Inferior parietal cortex (tissue), 1 donor: Measurements from ENCODE around the gene AMER3.
"Not testable (repeated sequence)": the region's sequence is repeated elsewhere in the genome, so short reads cannot be mapped to it uniquely, and the experiment has no call there.

Experiments
- DNase-seq: peaks from one replicate; pipeline ENCODE4 v3.0.0-alpha.2; 2016; ENCODE audit errors: extremely low spot score

AMER3 gene

DNA sequence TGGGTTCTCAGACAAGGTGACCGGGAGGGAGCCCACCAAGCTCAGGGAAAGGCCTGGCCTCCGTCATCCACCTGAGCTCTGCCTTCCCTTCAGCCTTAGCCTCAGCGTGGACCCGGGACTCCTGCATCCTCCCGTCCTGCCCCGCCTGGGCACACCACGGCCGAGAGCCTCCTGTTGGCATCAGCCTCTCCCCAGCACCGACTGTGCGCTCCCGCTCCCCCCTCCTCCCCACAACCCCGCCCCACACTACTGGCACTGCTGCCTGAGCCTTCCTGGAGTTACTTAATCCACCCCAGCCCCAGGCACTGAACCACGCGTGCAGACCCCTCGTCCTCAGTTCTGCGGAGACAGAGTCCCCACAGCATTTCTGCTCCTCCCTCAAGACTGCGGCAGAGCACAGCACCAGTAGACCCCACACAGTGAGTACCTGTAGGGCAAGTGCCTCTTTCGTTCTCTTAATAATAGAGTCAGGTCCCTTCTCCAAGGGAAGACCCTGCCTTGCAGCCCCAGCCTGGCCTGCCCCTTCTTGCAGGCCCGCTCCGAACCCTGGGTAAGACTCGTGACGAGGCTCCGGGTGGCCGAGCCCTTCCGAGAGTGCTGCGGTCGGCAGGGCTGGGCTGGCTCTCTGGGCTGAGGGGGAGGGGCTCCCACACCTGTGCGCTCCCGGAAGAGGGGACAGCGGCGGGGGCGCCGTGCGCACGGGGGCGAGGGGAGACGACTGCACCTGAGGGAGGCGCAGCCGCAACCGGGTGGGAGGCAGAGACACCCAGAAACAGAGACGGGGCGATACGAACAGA lies at the start of gene AMER3:
Gene AMER3 (plus strand): TSS at position 285 of the 797 bp plus-strand sequence. CDS start 6,533 bp downstream, outside the sequence.
- DNase-seq, result no peak

GRCh38 chr2:130714795-130715194 lies 40.5 kb upstream of the AMER3 start:
- DNase-seq, result not testable (repeated sequence)

- DNase-seq, result no peak
These were observed 35.3 kb upstream of the AMER3 start for GRCh38 chr2:130720036-130720435.

- no peak for DNase-seq
These were observed 34.8 kb upstream of the AMER3 start for GRCh38 chr2:130720528-130720927.

GRCh38 chr2:130724455-130724854 lies 30.9 kb upstream of the AMER3 start:
- DNase-seq, result no peak

DNA sequence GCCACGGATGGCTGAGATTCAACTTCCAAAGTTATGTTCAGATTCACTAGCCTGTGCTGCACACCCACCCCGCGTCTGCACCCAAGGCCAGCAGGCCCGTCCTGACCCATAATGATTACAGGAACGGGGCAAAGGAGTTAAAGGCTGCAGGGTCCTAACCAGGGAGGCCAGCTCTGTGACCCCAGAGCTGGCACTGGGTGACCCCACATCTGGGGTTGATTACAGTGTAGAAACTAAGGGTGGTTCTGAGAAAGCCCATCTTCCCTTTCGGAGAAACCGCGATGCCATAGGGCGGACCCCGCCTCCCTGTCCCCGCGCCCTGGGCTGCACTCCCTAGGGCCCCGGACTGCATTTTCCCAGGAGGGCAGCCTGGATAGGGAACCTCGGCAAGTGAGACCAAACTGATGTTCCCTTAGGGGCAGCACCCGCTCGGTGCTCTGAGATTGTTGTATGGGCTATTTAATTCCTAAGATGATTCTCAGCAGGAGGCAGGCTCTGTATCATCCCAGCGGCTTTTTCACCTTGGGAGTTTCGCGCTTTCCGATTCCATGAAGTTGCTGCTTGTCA lies 28.6 kb upstream of the AMER3 start:
- peak; percentile 16 for DNase-seq

DNA sequence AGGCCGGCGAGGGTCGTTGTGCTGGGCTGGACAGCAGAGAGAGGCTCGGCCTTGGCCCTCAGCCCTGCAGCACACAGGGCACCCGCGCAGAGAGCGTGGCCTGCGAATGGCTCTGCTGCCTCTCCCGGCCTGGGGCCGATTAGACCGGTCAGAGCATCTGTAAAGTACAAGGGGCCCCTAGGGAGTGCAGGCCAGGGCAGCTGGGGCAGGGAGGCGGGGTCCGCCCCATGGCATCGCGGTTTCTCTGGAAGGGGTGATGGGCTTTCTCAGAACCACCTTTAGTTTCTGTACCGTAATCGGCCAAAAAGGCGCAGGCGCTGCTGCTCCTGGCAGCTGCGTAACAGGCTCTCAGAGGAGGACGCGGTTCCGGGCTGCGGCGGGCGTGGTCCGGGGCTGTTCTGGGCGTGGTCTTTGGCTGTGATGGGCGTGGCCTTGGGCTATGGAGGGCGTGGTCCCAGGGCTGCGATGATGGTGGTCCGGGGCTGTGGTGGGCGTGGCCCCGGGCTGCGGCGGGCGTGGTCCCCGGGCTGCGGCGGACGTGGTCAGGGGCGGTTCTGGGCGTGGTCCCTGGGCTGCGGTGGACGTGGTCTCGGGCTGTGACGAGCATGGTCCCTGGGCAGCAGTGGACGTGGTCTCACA lies 27.9 kb upstream of the AMER3 start:
- DNase-seq, result peak; percentile 73

GRCh38 chr2:130728007-130728454 lies 27.3 kb upstream of the AMER3 start:
- DNase-seq, result peak; percentile 17

- DNase-seq, result no peak
These were observed 26.6 kb upstream of the AMER3 start, which contains the start of gene GPR148 for GRCh38 chr2:130728549-130729316. GPR148 (plus strand) TSS chr2:130729070; CDS start chr2:130729152, 82 bp downstream.

DNA sequence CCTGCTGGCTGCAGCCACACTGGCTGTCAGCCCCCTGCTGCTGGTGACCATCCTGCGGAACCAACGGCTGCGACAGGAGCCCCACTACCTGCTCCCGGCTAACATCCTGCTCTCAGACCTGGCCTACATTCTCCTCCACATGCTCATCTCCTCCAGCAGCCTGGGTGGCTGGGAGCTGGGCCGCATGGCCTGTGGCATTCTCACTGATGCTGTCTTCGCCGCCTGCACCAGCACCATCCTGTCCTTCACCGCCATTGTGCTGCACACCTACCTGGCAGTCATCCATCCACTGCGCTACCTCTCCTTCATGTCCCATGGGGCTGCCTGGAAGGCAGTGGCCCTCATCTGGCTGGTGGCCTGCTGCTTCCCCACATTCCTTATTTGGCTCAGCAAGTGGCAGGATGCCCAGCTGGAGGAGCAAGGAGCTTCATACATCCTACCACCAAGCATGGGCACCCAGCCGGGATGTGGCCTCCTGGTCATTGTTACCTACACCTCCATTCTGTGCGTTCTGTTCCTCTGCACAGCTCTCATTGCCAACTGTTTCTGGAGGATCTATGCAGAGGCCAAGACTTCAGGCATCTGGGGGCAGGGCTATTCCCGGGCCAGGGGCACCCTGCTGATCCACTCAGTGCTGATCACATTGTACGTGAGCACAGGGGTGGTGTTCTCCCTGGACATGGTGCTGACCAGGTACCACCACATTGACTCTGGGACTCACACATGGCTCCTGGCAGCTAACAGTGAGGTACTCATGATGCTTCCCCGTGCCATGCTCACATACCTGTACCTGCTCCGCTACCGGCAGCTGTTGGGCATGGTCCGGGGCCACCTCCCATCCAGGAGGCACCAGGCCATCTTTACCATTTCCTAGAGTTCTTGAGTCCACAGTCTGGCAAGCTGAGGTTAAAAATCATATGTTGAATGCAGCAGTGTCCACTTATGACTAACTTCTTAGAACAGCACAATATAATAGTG lies 25.7 kb upstream of the AMER3 start:
- no peak for DNase-seq

DNA sequence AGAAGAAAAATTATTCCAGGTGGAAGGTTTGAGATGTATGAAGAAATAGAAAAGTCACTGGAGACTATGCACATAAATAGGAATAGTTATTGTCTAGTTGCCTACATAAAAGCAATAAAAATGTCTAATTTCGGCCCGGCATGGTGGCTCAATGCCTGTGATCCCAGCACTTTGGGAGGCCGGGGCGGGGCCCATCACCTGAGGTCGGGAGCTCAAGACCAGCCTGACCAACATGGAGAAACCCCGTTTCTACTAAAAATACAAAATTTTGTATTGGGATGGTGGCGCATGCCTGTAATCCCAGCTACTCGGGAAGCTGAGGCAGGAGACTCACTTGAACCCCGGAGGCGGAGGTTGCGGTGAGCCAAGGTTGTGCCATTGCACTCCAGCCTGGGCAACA lies 23.1 kb upstream of the AMER3 start:
- not testable (repeated sequence) for DNase-seq

- DNase-seq, result no peak
These were observed 20.1 kb upstream of the AMER3 start for GRCh38 chr2:130735200-130735599.

- DNase-seq, result no peak
These were observed 18.9 kb upstream of the AMER3 start for GRCh38 chr2:130736487-130736886.

GRCh38 chr2:130737592-130737991 lies 17.7 kb upstream of the AMER3 start:
- no peak for DNase-seq

- DNase-seq, result no peak
These were observed 14.7 kb upstream of the AMER3 start for GRCh38 chr2:130740671-130741070.

GRCh38 chr2:130743278-130743677 lies 12.1 kb upstream of the AMER3 start:
- no peak for DNase-seq

GRCh38 chr2:130744287-130745117 lies 10.8 kb upstream of the AMER3 start:
- DNase-seq, result no peak

DNA sequence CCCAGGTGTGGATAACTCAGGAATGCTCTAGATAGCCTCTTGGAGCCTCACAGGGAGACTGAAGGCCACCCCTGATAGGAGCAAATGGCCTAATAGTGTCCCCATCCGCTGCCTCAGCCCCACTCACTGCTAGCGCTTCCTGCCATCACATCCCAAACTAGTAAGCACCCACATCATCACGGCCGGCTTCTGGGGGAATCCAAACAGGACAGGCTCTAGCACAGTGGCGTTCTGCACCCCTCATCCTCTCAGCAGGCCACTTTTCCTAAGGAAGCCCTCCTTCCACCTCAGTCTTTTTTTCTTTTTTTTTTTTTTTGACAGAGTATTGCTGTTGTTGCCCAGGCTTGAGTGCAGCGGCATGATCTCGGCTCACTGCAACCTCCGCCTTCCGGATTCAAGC lies 6.3 kb upstream of the AMER3 start:
- DNase-seq, result no peak

- no peak for DNase-seq
These were observed 5.7 kb upstream of the AMER3 start for GRCh38 chr2:130749641-130750040.

- no peak for DNase-seq
These were observed 529 bp upstream of the AMER3 start for GRCh38 chr2:130754811-130755210.
